HG02981 (cell line): Measurements from ENCODE around the gene CORO1C.
"Not testable (repeated sequence)": the region's sequence is repeated elsewhere in the genome, so short reads cannot be mapped to it uniquely, and the experiment has no call there.

Source experiments
- ATAC-seq: cut with Tn5 transposase; IDR thresholded peaks from one replicate; pipeline ENCODE4 v1.9.1; 2021; ENCODE audit warnings: mild to moderate bottlenecking, moderate library complexity; ENCODE audit not compliant: unreplicated experiment

The CORO1C gene

DNA sequence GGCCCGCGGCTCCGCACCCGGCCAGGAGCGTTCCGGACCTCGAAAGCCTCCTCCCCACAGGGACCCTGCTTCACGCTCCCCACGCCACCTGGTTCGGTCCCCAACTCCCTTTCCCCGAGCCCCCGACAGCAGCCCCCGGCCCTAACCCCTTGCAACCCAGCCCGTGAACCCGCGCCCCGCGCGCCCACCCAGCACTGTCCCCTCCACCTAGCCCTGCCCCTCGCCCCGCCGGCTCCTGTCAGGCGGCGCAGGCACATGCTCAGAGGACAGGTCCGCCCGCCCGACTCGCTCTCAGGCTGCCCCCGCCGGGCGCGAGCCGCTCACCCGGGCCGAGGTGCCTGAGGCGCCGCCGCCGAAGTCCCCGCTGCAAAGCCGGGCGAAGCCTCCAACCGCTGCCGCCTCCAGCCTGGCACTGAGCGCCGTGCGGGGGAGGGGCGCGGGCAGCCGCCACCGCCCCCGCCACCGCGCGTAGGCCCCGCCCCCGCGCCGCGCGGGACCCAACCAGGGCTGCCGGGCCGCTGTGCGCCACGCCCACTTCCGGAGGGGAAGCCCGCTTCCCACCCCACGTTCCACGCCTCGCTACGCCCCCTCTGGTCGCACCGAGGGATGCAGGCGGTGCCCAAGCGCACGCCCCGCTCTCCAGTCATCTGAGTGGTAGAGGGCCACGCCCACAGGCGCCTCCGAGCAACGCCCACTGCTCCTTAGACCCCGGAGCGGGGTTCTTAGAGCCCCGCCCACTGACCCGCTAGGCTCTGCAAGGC is at the start of gene CORO1C:
Gene CORO1C (minus strand): TSS at position 414 of the 761 bp plus-strand sequence. CDS start 30,200 bp downstream, outside the sequence.
- ATAC-seq: peak; percentile 73

DNA sequence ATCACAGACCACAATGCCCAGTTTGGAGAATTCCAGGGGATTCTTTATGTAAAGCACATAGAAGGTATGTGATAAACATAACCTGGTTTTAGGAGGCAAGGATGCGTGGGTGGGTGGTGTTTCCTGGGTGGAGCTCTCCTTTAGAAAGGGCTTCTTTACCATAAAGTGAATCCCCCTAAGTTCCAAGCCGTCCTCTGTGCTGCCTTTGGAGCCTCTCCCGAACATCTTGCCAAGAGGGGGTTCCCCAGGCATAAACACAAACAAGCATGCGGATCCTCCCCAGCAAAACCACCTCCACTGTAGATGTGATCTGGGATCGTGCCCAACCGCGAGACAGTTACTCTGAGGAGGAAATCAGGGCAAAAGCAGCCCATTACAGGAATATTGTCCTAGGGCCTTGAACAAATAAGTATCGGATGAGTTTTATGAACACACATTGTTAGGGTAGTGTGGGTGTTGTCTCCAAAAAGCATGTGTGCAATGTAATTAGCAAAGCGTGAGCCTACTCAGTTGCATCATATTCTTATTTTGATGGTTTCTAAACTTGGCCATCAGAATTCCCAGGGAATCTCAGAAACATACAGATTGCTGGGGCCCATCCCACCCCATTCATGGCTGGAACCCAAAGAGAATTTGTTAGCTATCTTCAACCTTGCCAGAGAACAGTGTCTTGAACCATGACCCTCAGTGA is 48.8 kb upstream of the CORO1C start:
- no peak for ATAC-seq

DNA sequence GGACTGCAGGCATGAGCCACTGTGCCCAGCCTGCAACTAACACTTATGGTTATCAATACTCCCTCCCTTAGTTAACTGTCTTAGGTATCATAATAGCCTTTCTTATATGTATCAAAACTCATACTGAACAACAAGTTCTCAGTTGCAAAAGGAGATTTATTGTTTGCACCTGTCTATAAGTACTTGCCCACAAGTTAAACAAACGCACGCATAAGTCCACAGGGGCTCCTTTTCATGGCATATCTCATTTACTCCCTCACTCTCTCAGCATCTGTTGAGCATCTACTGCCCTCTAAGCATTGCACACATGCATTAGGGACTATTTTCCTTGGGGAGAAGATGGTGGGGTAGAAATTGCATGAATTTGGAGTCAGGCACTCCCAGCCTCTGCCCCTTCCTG is 46.7 kb upstream of the CORO1C start:
- no peak for ATAC-seq

DNA sequence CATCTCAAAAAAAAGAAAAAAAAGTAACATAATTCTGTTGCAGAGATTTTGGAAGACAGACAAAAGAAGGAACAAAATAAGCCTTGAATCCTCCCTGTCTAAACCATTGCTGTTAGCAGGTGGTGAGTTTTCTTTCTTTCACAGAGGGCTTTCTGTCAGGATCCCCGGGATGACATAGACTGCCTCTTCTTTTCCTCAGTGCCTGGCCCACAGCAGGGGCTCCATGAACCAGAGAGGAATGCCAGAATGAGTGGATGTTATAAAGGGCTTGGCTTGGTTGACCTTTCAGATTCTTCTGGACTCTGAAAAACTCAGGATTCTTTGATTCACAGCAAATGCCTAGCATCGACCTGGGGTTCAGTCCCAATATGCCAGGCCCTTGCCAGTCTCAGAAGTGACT is 45.8 kb upstream of the CORO1C start:
- ATAC-seq: no peak

DNA sequence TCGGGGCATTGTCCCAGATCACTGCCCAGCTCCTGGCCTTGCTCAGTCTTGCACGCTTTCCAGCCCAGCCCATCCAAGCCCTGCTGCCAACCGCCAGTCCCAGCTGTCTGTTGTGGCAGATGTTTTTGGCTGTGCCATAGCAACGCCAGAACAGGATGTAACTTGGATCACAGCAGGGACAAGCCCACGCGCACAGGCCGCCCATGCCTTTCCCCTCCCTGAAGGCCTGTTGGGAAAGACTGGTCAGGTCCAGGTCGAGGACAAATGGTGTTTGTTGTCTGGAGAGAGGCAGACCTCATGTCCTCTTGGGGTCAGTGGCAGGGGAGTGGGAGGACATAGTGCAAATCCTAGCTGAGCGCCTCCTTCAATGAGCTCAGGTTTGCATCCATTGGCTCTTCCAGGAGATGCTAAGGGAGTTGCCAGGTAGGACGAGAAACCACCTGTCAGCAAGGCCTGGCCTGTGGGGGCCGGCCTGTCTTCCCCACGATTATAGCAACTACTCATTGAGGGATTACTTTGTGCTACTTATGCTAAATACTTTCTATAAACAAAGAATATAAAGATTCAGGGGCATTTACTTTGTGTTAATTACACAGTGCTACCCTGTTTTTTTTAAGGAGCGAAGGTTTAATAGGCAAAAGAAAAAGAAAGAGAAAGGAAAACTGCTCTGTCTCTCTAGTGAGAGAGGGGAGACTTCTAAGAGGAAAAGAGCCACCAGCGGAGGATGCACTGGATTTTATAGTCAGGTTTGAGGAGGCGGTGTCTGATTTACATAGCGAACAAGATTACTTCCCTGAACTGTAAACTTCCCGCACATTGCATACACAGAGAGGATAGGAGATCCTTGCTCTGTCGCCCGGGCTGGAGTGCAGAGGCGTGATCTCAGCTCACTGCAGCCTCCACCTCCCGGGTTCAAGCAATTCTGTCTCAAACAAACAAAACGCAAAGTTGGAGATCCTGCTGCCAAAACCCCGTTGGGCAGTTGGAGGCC is 42.8 kb upstream of the CORO1C start:
- no peak for ATAC-seq

DNA sequence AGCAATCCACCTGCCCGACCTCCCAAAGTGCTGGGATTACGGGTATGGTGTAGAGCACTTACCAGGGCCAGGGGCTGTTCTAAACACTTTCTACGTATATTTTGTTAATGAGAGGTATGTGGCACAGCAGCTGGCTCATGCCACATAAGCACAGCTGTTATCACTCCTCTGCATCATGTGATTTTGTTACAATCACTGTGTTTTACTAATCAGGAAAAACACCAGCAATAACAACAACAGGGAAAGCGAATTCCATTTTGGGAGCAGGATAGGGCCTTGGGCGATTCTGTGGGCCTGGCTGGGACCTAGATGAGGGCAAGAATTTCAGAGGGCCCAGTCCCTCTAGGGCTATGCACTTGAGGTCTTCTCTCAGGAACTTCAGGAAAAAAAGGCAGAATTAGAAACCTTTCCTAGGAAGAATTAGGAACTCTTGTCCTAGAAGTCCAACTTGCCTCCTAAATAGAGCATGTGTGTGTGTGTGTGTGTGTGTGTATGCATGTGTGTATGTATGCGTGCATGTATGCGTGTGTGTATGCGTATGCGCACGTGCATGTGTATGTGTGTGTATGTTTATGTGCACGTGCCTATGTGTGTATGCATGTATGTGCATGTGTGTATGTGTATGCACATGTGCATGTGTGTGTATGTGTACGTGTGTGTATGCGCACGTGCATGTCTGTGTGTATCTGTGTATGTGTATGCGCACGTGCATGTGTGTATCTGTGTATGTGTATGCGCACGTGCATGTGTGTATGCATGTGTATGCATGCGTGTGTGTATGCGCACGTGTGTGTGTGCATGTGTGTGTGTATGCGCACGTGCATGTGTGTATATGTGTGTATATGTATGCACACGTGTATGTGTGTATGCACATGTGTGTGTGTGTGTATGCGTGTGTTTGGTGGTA is 41.8 kb upstream of the CORO1C start:
- no peak for ATAC-seq

DNA sequence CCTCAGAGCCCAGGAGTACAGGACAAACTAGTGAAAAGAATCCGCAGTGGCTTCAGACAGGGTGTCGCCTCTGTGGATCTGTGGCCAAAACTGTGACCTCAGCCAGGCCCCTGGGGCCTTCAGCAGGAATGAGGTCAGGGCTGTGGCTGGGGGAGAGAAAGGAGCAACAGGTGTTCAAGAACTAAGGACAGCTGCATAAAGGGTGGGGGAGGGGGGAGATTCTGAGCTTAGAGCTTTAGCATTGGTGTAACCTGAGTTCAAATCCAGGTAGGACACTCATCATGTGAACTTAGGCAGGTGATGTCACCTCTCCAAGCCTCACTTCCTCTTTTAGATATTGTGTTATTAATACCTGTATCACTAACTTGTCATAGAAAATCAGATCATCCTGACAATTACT is 40.9 kb upstream of the CORO1C start:
- ATAC-seq: no peak

DNA sequence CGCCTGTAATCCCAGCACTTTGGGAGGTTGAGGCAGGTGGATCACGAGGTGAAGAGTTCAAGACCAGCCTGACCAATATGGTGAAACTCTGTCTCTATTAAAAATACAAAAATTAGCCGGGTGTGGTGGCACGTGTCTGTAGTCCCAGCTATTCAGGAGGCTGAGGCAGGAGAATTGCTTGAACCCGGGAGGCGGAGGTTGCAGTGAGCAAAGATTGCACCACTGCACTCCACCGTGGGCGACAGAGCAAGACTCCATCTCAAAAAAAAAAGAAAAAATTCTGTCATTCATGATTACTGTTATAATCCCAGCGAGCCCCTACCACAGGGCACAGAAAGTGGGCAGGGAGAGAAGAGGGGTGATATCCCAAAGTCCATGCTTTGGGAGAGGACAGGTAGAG is 40.5 kb upstream of the CORO1C start:
- not testable (repeated sequence) for ATAC-seq

DNA sequence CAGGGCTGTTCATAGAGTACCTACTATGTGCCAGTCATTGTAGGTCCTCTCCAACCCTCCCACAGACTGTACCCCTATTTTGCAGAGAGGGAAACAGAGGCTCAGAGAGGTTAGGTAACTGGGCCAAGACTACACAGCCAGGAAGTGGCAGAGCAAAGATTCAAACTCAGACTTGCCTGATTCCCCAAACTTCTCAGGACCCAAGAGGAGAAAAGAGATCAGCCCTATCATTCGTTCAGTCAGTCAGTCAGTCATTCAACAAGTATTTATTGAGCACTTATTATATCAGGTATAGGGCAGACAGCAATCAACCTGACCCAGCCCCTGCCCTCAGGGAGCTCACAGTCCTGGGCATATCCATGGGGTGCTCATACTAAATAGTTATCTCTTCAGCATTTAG is 39.6 kb upstream of the CORO1C start:
- ATAC-seq: no peak

DNA sequence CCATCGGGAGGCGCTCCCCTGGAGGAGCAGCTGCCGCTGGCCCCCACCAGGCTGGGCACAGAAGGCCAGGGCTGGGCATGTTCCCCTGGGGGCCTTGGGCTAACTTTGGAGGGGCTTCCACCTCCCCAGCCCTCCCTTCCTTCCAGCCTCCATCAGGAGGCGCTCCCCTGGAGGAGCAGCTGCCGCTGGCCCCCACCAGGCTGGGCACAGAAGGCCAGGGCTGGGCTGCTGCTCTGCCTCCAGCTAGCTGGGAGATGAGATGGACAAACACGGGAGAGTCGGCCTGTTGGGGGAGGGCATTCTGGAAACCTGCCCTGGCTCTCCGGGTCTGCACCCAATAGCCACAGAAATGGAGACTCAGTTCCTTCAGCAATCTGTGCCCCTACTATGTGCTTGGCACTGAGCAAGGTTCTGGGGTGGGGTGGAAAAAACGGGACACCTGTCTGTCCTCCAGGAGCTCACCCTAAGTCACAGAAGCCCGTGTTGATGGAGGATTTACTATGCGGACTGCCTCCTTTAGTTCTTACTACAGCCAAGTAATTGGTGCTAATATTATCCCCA is 39.0 kb upstream of the CORO1C start:
- no peak for ATAC-seq

DNA sequence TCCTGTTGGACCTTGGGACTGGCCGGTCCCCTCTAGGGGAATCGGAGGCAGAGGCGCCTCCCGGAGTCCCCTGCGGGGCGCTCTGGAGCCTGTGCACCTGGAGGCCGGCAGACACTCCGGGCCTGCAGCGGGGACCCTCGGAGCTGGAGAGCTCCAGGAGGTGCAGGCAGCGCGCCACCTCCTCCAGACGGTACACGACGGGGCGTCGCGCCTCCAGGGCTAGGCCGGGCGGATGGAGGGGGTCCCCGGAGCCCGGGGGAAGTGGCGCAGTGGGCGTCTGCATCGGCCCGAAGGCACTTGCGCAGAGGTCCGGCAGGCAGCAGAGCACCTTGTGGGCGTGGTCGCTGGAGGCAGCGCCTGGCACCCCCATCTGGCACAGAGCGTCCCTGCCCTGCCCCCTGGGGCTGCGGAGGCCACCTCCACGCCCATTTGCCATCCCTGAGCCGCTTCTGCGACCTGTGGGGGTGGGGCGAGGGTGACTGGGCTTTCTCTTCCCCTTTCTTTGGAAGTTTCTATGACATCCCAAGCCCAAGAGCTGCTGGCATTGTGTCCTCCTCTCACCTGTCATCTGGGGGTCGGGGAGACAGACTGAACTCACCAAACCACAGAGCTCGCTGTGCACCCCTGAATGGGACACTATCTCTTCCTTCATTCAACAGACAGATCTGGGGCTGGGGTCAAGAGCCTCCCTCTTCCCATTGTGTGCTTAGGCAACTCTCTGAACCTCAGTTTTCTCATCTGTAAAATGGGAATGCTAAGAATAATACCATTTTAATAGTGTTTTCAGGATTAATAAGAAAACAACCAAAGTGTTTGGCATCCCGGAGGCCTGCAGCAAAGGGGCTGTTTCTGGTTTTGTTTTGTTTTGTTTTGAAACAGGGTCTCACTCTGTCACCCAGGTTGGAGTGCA is 37.5 kb upstream of the CORO1C start:
- peak; percentile 50 for ATAC-seq

GRCh38 chr12:108766294-108766693 is 35.0 kb upstream of the CORO1C start:
- ATAC-seq: no peak

GRCh38 chr12:108765289-108765764 is 34.0 kb upstream of the CORO1C start:
- ATAC-seq: no peak

DNA sequence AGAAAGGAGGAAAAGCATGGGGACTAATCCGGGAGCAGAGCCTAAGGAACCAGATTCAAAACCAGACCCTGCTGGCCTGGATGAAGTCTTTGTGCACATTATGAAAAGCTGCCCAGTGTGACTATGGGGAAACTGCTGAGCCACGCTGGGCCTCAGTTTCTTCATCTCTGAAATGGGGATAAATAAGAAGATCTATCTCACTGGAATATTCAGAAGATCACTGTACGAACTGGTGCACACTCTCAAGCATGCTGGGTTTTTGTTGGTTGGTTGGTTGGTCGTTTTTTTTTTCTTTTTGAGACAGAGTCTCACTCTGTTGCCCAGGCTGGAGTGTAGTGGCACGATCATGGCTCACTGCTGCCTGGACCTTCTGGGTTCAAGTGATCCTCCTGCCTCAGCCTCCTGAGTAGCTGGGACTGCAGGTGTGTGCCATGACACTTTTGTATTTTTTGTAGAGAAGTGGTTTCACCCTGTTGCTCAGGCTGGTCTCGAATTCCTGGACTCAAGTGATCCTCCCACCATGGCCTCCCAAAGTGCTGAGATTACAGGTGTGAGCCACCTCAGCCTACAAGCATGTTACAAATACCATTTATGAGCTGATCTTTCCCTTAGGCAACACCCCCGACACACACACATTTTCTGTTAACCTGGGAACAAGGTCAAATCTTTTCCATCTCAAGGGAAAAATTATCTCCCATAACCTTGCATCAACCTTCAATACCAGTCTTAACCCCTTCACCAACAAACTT is 33.4 kb upstream of the CORO1C start:
- ATAC-seq: no peak

DNA sequence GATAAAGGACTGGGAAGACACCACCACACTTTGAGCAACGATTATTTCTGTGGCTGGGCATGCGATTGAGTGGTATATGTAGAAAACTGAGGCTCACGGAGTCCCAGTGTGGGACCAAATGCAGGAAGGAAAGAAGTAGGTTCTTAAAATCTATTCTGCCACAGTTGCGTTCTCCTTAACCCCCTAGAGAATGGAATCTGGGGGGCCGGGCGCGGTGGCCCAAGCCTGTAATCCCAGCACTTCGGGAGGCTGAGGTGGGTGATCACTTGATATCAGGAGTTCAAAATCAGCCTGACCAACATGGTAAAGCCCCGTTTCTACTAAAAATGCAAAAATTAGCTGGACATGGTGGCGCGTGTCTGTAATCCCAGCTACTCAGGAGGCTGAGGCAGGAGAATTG is 29.9 kb upstream of the CORO1C start:
- no peak for ATAC-seq

GRCh38 chr12:108759924-108760323 is 28.6 kb upstream of the CORO1C start:
- no peak for ATAC-seq

DNA sequence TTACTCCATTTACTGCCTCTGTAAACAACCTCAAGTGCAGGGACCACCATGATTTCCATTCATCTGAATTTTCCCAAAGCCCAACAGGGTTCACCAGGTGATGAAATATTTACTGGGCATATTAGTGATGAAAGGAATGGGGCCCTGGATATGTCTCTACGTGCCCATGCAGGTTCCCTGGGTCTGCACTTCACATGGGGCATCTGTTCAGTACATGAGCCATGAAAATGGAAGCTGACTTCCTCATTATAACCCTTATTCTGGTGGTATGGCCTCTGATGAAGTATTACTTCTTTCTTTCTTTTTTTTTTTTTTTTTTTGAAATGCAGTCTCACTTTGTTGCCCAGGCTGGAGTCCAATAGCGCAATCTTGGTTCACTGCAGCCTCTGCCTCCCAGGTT is 26.5 kb upstream of the CORO1C start:
- ATAC-seq: no peak

GRCh38 chr12:108756421-108756820 is 25.1 kb upstream of the CORO1C start:
- no peak for ATAC-seq
